Left ventricle myocardium superior (tissue), 1 donor: ENCODE data around the gene DCAF6. TPM values are rescaled to one million over a fixed set of nuclear protein-coding genes. Genes with fewer than 3 reads are reported as not detected.

ENCODE experiments used
- ATAC-seq: fragments of 200-7000 bp; cut with Tn5 transposase; one replicate; pipeline ENCODE4 v1.9.1; 2020; ENCODE audit warnings: mild to moderate bottlenecking, moderate library complexity
- DNase-seq: peaks from one replicate; pipeline ENCODE4 v3.0.0-alpha.2; 2020
- intact Hi-C: fragments of 100-400 bp; cut with micrococcal nuclease; formaldehyde crosslinking; loops from one replicate; pipeline ENCODE4 v1.11.0; 2022
- microRNA-seq: library from miRNA; unstranded; fragments of <30 nt; microRNA quantifications from one replicate; pipeline ENCODE4 v1.2.0, GENCODE V29; 2020; ENCODE audit warnings: borderline number of aligned reads
- total RNA-seq: library from RNA; stranded (reverse); fragmentation: NEBNext Ultra II Directional; extraction: Animal tissue kit (Norgen Biotek cat#: 25700); gene quantifications from one replicate; pipeline ENCODE4 v1.2.1, GENCODE V29; 2021
- donor health status: DM: no; HTN: yes; CAD: no; lungs with severe emphysema.

Gene DCAF6
- total RNA-seq, 1 donor from 2014 or later: 234 TPM

DNA sequence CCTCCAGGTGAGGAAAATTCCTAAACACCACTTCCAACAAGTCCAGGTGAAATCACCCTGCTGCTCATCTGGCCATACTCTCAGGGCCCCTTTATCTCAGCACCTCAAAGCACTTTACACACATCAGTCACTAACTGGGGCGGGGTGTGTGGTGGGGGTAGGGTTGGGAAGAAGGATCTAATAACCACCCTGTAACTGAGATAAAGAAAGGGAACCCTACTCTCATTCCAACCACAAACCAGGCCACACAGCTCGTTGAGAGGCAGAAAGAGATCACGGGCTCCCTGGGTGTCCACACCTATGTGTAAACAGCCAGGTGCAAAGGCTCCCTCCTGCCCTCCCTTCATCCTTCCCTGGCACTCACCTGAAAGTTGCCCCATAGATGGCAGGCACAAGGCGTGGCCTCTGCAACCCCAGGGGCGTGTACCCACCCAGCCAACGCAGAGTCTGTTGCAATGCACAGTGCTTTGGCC lies 179.9 kb downstream of the DCAF6 start:
- intact Hi-C loops: no loop called here
- DNase-seq (no peak), ATAC-seq (no peak)

- intact Hi-C loops: no loop called here
- DNase-seq (no peak), ATAC-seq (no peak)
Measured at GRCh38 chr1:168119750-168120149, 183.3 kb downstream of the DCAF6 start.

- DNase-seq: peak; percentile 88
- intact Hi-C loops: no loop called here
- peak; percentile 97 for ATAC-seq
Measured at GRCh38 chr1:168121401-168122011, 185.0 kb downstream of the DCAF6 start.

DNA sequence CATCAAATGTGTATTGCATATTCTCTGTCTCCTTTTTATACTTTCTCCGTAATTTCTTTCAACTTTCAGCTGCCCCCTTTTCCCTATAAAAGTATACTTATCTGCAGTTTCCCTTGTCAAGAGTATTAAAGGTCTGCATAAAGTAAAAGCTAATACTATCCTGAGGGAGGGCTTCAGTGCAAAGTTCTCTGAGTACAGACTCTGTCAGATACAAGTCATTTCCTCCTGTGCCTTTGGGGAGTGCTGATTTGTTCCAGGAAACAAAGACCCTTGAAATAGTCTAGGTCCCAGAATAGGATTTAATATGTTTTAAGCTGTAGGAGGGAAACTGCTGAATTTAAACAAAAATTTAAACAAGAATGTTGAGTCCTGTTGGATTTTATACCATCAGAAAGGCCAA lies 188.6 kb downstream of the DCAF6 start:
- no peak for DNase-seq
- no peak for ATAC-seq
- intact Hi-C loops: no loop called here

Small RNA genes within 50 kb of the gene (microRNA-seq; reads per million reads assigned to microRNA genes)
- gene MIR1255B2: not detected

Other genes starting within 250 kb of the DCAF6 start
- gene MPZL1, start 214.7 kb upstream of the DCAF6 start, total RNA-seq: 34.7 TPM
- gene ADCY10, start 22.5 kb upstream of the DCAF6 start, total RNA-seq: 0.47 TPM
- 237 TPM for gene MPC2, start 389 bp downstream of the DCAF6 start, total RNA-seq
- gene GPR161, start 200.2 kb downstream of the DCAF6 start, total RNA-seq: 3.0 TPM
- 25.8 TPM for gene TIPRL, start 242.3 kb downstream of the DCAF6 start, total RNA-seq